ENCODE data around the gene LY6G6C. TPM values are rescaled to one million over a fixed set of nuclear protein-coding genes. Genes with fewer than 3 reads are reported as not detected.

The LY6G6C gene
- total and polyA plus RNA-seq, 12 donors, result not detected

DNA sequence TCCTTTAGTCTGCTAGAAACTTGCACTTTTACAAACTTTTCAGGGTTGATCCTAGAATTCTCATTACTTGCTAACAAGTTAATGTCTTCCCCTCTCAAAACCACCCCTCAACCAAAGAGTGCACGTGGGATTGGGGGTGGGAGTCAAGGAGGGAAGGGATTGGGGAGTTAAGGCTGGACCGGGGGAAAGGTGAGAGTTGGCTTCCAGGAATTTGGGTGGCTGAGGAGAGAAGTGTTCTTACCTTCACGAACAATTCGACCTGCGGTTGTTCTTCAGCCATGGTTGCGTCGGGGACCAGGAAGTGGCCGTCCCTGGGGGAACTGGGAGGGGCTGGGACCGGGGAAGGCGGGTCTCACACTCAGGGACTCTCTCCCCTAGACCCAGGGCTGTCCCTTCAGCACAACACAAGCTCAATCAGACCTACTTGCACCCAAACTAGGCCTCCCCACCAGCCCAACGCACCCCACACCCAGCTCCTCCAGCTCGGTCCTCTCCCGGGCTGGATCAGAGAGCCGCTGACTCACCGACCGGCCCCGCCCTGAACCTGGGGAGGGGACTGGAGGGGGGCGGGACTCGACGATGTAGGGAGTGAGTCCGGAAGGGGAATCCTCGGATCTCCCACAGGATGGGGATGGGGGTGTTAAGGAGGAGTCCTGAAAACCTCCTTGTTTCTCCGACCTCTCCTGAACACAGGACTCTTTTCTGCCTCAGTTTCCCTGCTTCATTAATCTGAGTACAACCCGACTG lies 14.6 kb upstream of the LY6G6C start, which contains the start of gene CLIC1:
Gene CLIC1, minus strand, starts transcription at position 510 of the 747 bp plus-strand sequence. Its CDS starts 230 bp downstream, at position 280.
- H3K36me3 ChIP-seq, result peaks cover 0 to 35% (median 28%) of the 10 kb centered on the region in 9 donors
- H3K4me1 ChIP-seq, result peaks cover 7 to 77% (median 67%) of the 10 kb centered on the region in 9 donors
- 0 to 1% methylated on average over 24 of the region's 24 CpGs for WGBS, 2 donors
- H3K4me3 ChIP-seq, result peak within 1 kb of the TSS; percentile 62 to 94 (median 70)
- DNase-seq (peak; percentile 84 to 89), ATAC-seq (peak; percentile 48 to 77 (median 69))
- H3K9me3 ChIP-seq, result no peaks in the 10 kb centered on the region
- H3K27ac ChIP-seq, result peak within 1 kb of the TSS; percentile 85 to 98 (median 94)
- intact Hi-C loops (cut with DNase I), result loop anchor here in 6 of 10 donors (1.0 to 10.0 kb wide), 7 partner anchors 54 to 99 kb away; partner anchors contain the start of genes HSPA1B (in 1 of the 6), LY6G5C (in 1 of the 6) and VARS1 (in 1 of the 6)
- H3K27me3 ChIP-seq, result no peaks in the 10 kb centered on the region
- TF ChIP-seq, protein P1, sequence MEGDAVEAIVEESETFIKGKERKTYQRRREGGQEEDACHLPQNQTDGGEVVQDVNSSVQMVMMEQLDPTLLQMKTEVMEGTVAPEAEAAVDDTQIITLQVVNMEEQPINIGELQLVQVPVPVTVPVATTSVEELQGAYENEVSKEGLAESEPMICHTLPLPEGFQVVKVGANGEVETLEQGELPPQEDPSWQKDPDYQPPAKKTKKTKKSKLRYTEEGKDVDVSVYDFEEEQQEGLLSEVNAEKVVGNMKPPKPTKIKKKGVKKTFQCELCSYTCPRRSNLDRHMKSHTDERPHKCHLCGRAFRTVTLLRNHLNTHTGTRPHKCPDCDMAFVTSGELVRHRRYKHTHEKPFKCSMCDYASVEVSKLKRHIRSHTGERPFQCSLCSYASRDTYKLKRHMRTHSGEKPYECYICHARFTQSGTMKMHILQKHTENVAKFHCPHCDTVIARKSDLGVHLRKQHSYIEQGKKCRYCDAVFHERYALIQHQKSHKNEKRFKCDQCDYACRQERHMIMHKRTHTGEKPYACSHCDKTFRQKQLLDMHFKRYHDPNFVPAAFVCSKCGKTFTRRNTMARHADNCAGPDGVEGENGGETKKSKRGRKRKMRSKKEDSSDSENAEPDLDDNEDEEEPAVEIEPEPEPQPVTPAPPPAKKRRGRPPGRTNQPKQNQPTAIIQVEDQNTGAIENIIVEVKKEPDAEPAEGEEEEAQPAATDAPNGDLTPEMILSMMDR (IDR thresholded peaks at IDR 0.05), result no peak

- no peaks in the 10 kb centered on the region for H3K27me3 ChIP-seq
- H3K27ac ChIP-seq, result peak overlapping the region; percentile 66 to 98 (median 94)
- H3K36me3 ChIP-seq, result peaks cover 0 to 46% (median 29%) of the 10 kb centered on the region in 9 donors
- DNase-seq (peak; percentile 34 to 79), ATAC-seq (peak in 6 of 8 donors; percentile 16 to 53 (median 25))
- intact Hi-C loops (cut with DNase I), result loop anchor here in 6 of 10 donors (5.0 to 10.0 kb wide), 6 partner anchors 53 to 100 kb away; partner anchors contain the start of genes HSPA1B (in 1 of the 6), LY6G5C (in 1 of the 6) and VARS1 (in 1 of the 6)
- peak overlapping the region; percentile 47 to 94 (median 67) for H3K4me3 ChIP-seq
- peaks cover 7 to 80% (median 70%) of the 10 kb centered on the region in 9 donors for H3K4me1 ChIP-seq
- TF ChIP-seq, protein P1 (IDR thresholded peaks at IDR 0.05), result no peak
- 2% methylated on average over 17 to 18 of the region's 18 CpGs for WGBS, 2 donors
- H3K9me3 ChIP-seq, result no peaks in the 10 kb centered on the region
Measured at GRCh38 chr6:31734821-31735406, 13.4 kb upstream of the LY6G6C start.

DNA sequence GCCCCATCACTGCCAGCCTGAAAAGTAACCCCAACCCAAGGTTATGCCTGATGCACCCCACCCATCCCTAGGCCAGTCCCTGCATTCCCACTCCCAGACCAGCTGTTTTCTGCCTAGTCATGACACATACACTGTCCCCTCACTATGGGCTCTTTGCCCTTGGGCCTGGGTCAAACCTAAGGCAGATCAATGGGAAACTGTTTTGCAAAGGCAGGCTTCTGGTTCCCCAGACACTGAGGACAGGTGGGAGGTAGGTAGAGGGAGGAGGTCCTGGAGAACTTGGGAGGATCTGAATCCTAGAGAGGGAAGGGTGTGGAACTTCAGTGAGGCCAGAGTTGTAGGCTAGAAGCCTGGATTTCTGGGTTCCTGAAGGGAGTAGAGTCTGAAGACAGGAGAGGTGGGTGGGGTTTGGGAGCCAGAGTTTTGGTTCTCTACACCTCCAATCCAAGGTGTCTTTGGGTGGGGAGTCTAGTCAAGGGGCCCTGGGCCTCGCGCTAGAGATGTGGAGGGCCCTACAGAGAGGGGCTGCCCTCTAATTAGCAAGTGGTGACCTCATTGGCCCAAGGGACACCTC lies 12.8 kb upstream of the LY6G6C start:
- Histone ChIP-seq H3K27ac (peak overlapping the region; percentile 48 to 98 (median 94)), H3K36me3 (peaks cover 0 to 46% (median 29%) of the 10 kb centered on the region in 9 donors), H3K4me3 (peak overlapping the region; percentile 47 to 94 (median 67)), H3K9me3 (no peaks in the 10 kb centered on the region), H3K27me3 (no peaks in the 10 kb centered on the region), H3K4me1 (peaks cover 7 to 77% (median 67%) of the 10 kb centered on the region in 9 donors)
- intact Hi-C loops (cut with DNase I), result loop anchor here in 2 of 10 donors (10.0 kb wide), 2 partner anchors 60 to 100 kb away; partner anchors contain the start of gene VARS1 (in 1 of the 2)
- TF ChIP-seq, protein P1 (IDR thresholded peaks at IDR 0.05), result no peak
- ATAC-seq, result no peak
- DNase-seq, result no peak
- WGBS, 2 donors, result 8 to 30% methylated on average over 2 of the region's 2 CpGs

GRCh38 chr6:31733734-31734133 lies 12.2 kb upstream of the LY6G6C start:
- H3K27me3 ChIP-seq, result no peaks in the 10 kb centered on the region
- no peaks in the 10 kb centered on the region for H3K9me3 ChIP-seq
- peaks cover 9 to 75% (median 68%) of the 10 kb centered on the region in 9 donors for H3K4me1 ChIP-seq
- H3K36me3 ChIP-seq, result peaks cover 0 to 46% (median 29%) of the 10 kb centered on the region in 9 donors
- TF ChIP-seq, protein P1 (IDR thresholded peaks at IDR 0.05), result no peak
- WGBS, 2 donors, result 79% methylated on average over 4 of the region's 4 CpGs
- ATAC-seq, result no peak
- no peak for DNase-seq
- H3K27ac ChIP-seq, result peak overlapping the region in 7 of 10 donors; percentile 87 to 98 (median 96)
- intact Hi-C loops (cut with DNase I), result loop anchor here in 2 of 10 donors (10.0 kb wide), 2 partner anchors 61 to 101 kb away; partner anchors contain the start of gene VARS1 (in 1 of the 2)
- peak overlapping the region in 4 of 10 donors; percentile 67 to 94 (median 83) for H3K4me3 ChIP-seq

Measured in heart right ventricle (tissue), 16 donors.